ENCODE results near the gene MAGI1.
"Not testable (repeated sequence)": the region's sequence is repeated elsewhere in the genome, so short reads cannot be mapped to it uniquely, and the experiment has no call there.

MAGI1 gene

DNA sequence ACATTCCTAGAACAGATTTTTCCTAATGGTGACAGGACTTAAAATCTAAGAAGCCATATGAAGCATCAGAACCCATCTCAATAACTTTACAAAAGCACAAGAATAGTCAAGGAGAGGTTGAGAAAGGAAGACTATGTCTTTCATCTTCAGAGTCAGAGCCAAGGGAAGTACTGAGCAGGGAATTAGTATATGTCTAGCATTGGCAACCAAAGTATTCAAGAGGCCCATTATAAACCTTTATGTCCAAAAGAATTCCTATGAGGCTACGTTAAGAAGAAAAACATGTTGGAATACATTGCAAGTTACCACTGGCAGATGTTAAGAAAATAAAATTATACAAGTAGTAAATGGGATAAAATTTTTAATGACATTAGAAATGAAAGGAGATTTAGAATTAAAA, 150.5 kb downstream of the MAGI1 start:
- no peak for FAIRE-seq
- DNase-seq (ENCODE audit: extremely low spot score, insufficient read length, low read depth) = no peak

- no peak for FAIRE-seq
- DNase-seq (ENCODE audit: extremely low spot score, insufficient read length, low read depth) = no peak
These were observed 152.3 kb downstream of the MAGI1 start for GRCh38 chr3:65886391-65886790.

DNA sequence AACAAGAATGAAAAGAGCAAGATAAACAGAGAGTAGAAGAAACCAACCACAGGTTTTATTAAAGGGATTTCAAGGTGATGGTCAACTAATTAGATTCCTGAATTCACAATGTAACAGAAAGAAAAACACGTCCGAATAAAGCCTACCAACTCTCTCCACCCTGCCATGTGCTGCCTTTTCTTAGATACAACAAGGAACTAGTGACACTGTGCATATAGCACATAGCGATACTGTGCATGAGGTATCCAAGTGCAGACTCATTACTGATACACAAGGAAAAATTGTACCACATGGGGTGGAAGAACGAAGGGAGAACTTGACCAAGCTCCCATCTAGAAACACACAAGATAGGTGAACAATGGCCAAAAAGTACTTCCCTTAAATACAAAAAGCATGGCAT, 154.6 kb downstream of the MAGI1 start:
- FAIRE-seq = no peak
- no peak for DNase-seq (ENCODE audit: extremely low spot score, insufficient read length, low read depth)

DNA sequence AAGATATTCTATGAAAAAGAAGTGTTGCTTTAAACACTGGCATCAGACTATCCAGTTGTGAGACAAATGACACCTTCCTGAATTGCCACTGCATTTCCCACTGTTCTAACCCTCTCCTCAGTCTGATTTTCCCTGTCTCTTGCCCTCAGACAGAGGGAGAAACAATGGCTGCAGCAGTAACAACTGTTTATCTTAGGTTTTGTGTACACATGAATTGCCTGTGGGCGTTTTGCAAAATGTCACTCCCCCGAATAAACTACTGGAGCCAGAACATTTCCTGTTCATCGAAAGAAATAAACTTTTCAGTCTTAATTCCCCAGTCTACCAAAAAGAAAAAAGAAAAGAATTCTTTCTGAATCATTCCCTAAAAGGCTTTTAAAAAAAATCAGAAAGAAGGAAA, 155.1 kb downstream of the MAGI1 start:
- FAIRE-seq (no peak), DNase-seq (ENCODE audit: extremely low spot score, insufficient read length, low read depth) (no peak)

DNA sequence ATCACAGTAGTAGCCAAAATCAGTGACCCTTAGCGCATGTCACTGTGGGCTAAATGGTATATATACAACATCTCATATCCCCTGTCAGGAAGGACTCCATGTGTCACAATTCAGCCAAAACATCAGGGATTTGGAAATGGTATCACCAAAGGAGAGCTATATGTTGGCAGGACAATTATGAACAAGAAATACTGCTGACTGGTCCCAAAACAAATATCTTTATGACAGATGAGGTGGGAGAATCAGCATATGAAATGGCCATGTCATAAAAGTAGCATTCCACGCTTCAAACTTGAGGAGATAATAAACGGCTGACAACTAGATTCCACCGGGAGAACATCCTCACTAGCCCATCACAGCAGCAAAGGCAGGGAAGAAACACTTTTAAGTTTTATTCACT, 158.4 kb downstream of the MAGI1 start:
- DNase-seq (ENCODE audit: extremely low spot score, insufficient read length, low read depth) (no peak), FAIRE-seq (no peak)

- no peak for DNase-seq (ENCODE audit: extremely low spot score, insufficient read length, low read depth)
- FAIRE-seq = no peak
These were observed 159.3 kb downstream of the MAGI1 start for GRCh38 chr3:65879372-65879771.

GRCh38 chr3:65878831-65879230, 159.9 kb downstream of the MAGI1 start:
- no peak for FAIRE-seq
- DNase-seq (ENCODE audit: extremely low spot score, insufficient read length, low read depth) = no peak

GRCh38 chr3:65877160-65877559, 161.6 kb downstream of the MAGI1 start:
- no peak for FAIRE-seq

DNA sequence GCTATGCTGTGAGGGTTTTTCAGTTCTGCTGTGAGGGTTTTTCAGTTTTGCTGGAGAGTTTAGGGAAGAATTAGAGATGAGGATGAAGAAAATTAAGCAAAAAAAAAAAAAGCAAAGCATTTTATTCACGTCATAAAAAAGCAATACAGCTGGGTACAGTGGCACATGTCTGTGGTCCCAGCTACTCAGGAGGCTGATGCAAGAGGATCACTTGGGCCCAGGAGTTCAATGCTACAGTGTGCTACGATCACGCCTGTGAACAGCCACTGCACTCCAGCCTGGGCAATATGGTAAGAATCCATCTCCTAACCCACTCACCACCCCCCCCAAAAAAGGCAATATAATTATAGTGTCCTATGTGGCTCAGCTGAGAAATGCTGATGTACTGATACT, 162.7 kb downstream of the MAGI1 start:
- FAIRE-seq (no peak), DNase-seq (ENCODE audit: extremely low spot score, insufficient read length, low read depth) (no peak)

More at GRCh38 chr3:65877160-65877559, 161.6 kb downstream of the MAGI1 start:
- DNase-seq (ENCODE audit: extremely low spot score, insufficient read length, low read depth) = no peak

- FAIRE-seq (no peak), DNase-seq (ENCODE audit: extremely low spot score, insufficient read length, low read depth) (no peak)
These were observed 163.2 kb downstream of the MAGI1 start for GRCh38 chr3:65875393-65876027.

DNA sequence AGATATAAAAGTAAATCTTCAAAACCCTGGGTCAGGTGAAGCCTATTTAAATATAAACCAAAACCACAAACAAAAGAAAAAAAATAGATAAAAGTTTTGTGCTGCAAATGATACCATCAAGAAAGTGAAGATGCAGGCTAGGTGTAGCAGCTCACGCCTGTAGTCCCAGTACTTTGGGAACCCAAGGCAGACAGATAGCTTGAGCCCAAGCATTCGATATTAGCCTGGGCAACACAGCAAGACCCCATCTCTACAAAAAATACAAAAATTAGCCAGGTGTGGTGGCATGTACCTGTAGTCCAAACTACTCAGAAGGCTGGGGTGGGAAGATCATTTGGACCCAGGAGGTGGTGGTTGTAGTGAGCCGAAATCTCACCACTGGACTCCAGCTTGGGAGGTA, 164.8 kb downstream of the MAGI1 start:
- DNase-seq (ENCODE audit: extremely low spot score, insufficient read length, low read depth) = no peak
- FAIRE-seq = no peak

GRCh38 chr3:65873028-65873427, 165.7 kb downstream of the MAGI1 start:
- FAIRE-seq = no peak
- no peak for DNase-seq (ENCODE audit: extremely low spot score, insufficient read length, low read depth)

- no peak for DNase-seq (ENCODE audit: extremely low spot score, insufficient read length, low read depth)
These were observed 167.2 kb downstream of the MAGI1 start for GRCh38 chr3:65871305-65872141.

GRCh38 chr3:65869798-65870197, 168.9 kb downstream of the MAGI1 start:
- no peak for FAIRE-seq
- DNase-seq (ENCODE audit: extremely low spot score, insufficient read length, low read depth) = no peak

More at GRCh38 chr3:65871305-65872141, 167.2 kb downstream of the MAGI1 start:
- FAIRE-seq = no peak

DNA sequence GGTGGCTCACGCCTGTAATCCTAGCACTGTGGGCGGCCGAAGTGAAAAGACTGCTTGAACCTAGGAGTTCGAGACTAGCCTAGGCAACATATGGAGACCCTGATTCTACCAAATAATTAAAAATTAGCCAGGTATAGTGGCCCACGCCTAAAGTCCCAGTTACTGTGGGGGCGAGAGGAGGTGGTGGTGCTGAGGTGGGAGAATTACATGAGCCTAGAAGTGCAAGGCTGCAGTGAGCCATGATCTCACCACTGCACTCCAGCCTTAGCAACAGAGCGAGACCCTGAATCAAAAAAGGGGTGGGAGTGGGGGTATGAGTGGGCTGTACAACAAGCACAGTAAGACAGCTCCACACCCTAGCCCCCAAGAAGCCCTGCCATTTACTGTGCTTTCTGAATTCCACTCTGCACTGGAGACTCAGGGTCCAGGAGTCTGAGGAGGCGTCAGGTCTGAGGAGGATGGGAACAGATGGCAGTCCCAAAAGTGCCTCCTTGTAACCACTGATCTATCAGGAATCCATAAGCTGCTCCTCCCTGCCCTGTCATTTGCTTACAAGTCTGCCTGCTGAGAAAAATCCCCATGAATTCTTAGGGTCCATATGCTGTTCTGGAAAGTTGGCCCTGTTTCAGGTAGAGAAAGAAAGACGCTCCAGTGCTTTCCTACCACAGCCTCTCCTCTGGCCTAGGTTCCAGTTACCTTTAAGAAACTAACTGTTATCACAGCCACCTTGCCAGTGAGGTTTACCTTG, 171.1 kb downstream of the MAGI1 start:
- FAIRE-seq = no peak

DNA sequence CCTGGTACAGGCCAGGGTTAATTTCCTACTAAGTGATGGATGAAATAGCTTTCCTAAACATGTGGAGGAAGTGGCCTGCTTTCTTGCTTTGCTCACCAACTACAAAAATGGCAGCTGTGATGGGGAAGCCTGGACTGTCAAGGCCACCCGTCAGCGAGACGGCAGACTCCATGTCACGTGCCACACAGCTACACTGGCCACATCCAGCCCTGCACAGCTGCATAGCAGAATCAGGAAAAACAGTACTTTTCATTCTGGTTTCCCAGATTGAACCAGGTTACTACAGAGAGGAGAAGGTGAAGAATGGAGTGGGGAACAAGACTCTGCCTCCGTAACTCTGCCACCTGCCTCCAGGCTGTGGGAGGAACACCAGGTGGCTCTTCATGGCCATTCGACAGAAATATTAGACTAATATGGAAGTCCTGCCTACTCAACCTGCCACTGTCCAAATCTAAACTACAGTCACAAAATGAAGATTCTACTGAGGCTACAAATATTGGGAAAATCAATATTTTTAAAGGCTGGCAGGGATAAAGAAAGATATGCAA, 174.3 kb downstream of the MAGI1 start:
- no peak for FAIRE-seq

More for the DNA sequence above, 171.1 kb downstream of the MAGI1 start:
- no peak for DNase-seq (ENCODE audit: extremely low spot score, insufficient read length, low read depth)

GRCh38 chr3:65861718-65862117, 177.0 kb downstream of the MAGI1 start:
- DNase-seq (ENCODE audit: extremely low spot score, insufficient read length, low read depth) = no peak
- no peak for FAIRE-seq

More for the DNA sequence above, 174.3 kb downstream of the MAGI1 start:
- no peak for DNase-seq (ENCODE audit: extremely low spot score, insufficient read length, low read depth)

GRCh38 chr3:65859612-65860011, 179.1 kb downstream of the MAGI1 start:
- not testable (repeated sequence) for DNase-seq (ENCODE audit: extremely low spot score, insufficient read length, low read depth); FAIRE-seq

DNA sequence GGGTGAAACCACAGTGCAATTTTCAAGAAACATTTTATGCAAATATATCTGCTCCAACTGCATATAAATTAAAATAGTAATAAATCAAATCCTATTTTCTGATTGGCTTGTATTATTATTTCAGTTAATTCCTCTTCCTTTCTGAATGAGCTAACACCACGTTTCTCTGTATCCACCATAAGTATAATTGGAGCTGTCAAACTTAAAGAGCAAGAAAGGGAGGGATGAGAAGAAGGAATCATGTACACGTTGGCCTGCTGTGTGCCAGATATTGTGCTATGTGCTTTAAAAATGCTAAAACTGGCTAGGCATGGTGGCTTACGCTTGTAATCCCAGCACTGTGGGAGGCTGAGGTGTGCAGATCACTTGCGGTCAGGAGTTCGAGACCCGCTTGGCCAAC, 180.0 kb downstream of the MAGI1 start:
- DNase-seq (ENCODE audit: extremely low spot score, insufficient read length, low read depth) (no peak), FAIRE-seq (no peak)

- no peak for FAIRE-seq
- no peak for DNase-seq (ENCODE audit: extremely low spot score, insufficient read length, low read depth)
These were observed 181.4 kb downstream of the MAGI1 start for GRCh38 chr3:65857327-65857726.
